ENCODE measurements around the gene ARMC2.
A peak's percentile ranks its signal among the peaks of the same experiment; 100 is the strongest.
"Not testable (repeated sequence)": the region's sequence is repeated elsewhere in the genome, so short reads cannot be mapped to it uniquely, and the experiment has no call there.

ARMC2 gene

GRCh38 chr6:108952776-108953486, 104.7 kb downstream of the ARMC2 start:
- no peak for DNase-seq (ENCODE audit: low read depth)

- no peak for DNase-seq (ENCODE audit: low read depth)
Observed at GRCh38 chr6:108953681-108954080, 105.5 kb downstream of the ARMC2 start.

GRCh38 chr6:108955329-108955949, 107.2 kb downstream of the ARMC2 start:
- DNase-seq (ENCODE audit: low read depth) = no peak

- DNase-seq (ENCODE audit: low read depth) = no peak
Observed at GRCh38 chr6:108957221-108957620, 109.0 kb downstream of the ARMC2 start.

GRCh38 chr6:108958900-108959770, 110.9 kb downstream of the ARMC2 start:
- no peak for DNase-seq (ENCODE audit: low read depth)

- DNase-seq (ENCODE audit: low read depth) = no peak
Observed at GRCh38 chr6:108959972-108960582, 111.9 kb downstream of the ARMC2 start.

GRCh38 chr6:108960601-108961000, 112.4 kb downstream of the ARMC2 start:
- DNase-seq (ENCODE audit: low read depth) = no peak

GRCh38 chr6:108961077-108961476, 112.9 kb downstream of the ARMC2 start:
- DNase-seq (ENCODE audit: low read depth) = no peak

GRCh38 chr6:108961985-108962384, 113.8 kb downstream of the ARMC2 start:
- no peak for DNase-seq (ENCODE audit: low read depth)

GRCh38 chr6:108966251-108966650, 118.0 kb downstream of the ARMC2 start:
- DNase-seq (ENCODE audit: low read depth) = no peak

- peak; percentile 5 for DNase-seq (ENCODE audit: low read depth)
Observed at GRCh38 chr6:108966855-108967755, 118.9 kb downstream of the ARMC2 start.

- no peak for DNase-seq (ENCODE audit: low read depth)
Observed at GRCh38 chr6:108968325-108969316, 120.4 kb downstream of the ARMC2 start.

- DNase-seq (ENCODE audit: low read depth) = no peak
Observed at GRCh38 chr6:108969776-108970175, 121.6 kb downstream of the ARMC2 start.

- no peak for DNase-seq (ENCODE audit: low read depth)
Observed at GRCh38 chr6:108974201-108974600, 126.0 kb downstream of the ARMC2 start.

- not testable (repeated sequence) for DNase-seq (ENCODE audit: low read depth)
Observed at GRCh38 chr6:108978638-108979037, 130.4 kb downstream of the ARMC2 start.

- no peak for DNase-seq (ENCODE audit: low read depth)
Observed at GRCh38 chr6:108982154-108983113, 134.2 kb downstream of the ARMC2 start.

- no peak for DNase-seq (ENCODE audit: low read depth)
Observed at GRCh38 chr6:108983151-108983550, 134.9 kb downstream of the ARMC2 start.

GRCh38 chr6:108985301-108985700, 137.1 kb downstream of the ARMC2 start:
- no peak for DNase-seq (ENCODE audit: low read depth)

GRCh38 chr6:108987156-108987555, 138.9 kb downstream of the ARMC2 start:
- no peak for DNase-seq (ENCODE audit: low read depth)
